Testis (tissue), 3 donors: ENCODE results near the gene RHOU. TPM values are rescaled to one million over a fixed set of nuclear protein-coding genes. Genes with fewer than 3 reads are reported as not detected.

Experiments
- DNase-seq: peaks from one replicate; pipeline ENCODE4 v3.0.0-alpha.2; 2019
- H3K27ac ChIP-seq, 2 donors: fragments of 200-600 bp; sonication (generic); one replicate each; pipeline ENCODE4 v1.5.1; 2019
- H3K27me3 ChIP-seq: fragments of 200-600 bp; sonication (generic); one replicate; pipeline ENCODE4 v1.5.1; 2019
- H3K36me3 ChIP-seq: fragments of 200-600 bp; sonication (generic); one replicate; pipeline ENCODE4 v1.5.1; 2017; ENCODE audit warnings: low read depth; ENCODE audit errors: missing control alignments
- H3K4me1 ChIP-seq: fragments of 200-600 bp; sonication (generic); one replicate; pipeline ENCODE4 v1.5.1; 2019
- H3K4me3 ChIP-seq, 2 donors: fragments of 200-600 bp; sonication (generic); one replicate each; pipeline ENCODE4 v1.5.1; 2017 to 2019
- H3K9me3 ChIP-seq: fragments of 200-600 bp; sonication (generic); one replicate; pipeline ENCODE4 v1.5.1; 2017
- CTCF ChIP-seq, 3 experiments: fragments of 450-650 bp in 2 of 3; fragments of 200-600 bp in 1 of 3; sonication (generic) in 1 of 3; IDR thresholded peaks; one replicate each; pipeline ENCODE4 v1.5.1; 2016 to 2019; ENCODE audit warnings: antibody characterized with exemption in 3 of 3, mild to moderate bottlenecking in 2 of 3, moderate library complexity in 1 of 3
- POLR2A ChIP-seq: fragments of 450-650 bp; IDR thresholded peaks from one replicate; pipeline ENCODE4 v1.6.1; 2017; ENCODE audit warnings: antibody characterized with exemption, mild to moderate bottlenecking, moderate library complexity
- WGBS, 2 donors: methylation state at CpG; one replicate each; pipeline ENCODE4 v1.1.5; 2018; 5-methylcytosine and 5-hydroxymethylcytosine counted together
- intact Hi-C: fragments of 100-400 bp; cut with DNase I; formaldehyde crosslinking; loops from one replicate; pipeline ENCODE4 v1.15.1; 2023; ENCODE audit warnings: low total_unique reads
- polyA plus RNA-seq: library from polyadenylated mRNA; stranded (reverse); fragments of 350-450 nt; fragmentation: Illumina TruSeq; extraction: RNeasy Lipid Tissue Mini Kit (QIAGEN cat#74804); gene quantifications from one replicate; pipeline ENCODE4 v1.2.3, GENCODE V29; 2014; ENCODE audit warnings: low read depth, low replicate concordance; ENCODE audit not compliant: insufficient read depth
- total RNA-seq, 2 donors: library from RNA; depleted of rRNA; stranded (reverse); fragments of >200 nt; gene quantifications; one replicate each; pipeline ENCODE4 v1.2.3, GENCODE V29; 2016

The RHOU gene
- total and polyA plus RNA-seq, 3 donors from 2014 or later: 31.0 to 33.6 (median 32.6) TPM

GRCh38 chr1:228758447-228758846 is 23.2 kb downstream of the RHOU start:
- WGBS, 2 donors: 84 to 89% methylated on average over 4 of the region's 4 CpGs
- peaks cover 6% of the 10 kb centered on the region for H3K4me1 ChIP-seq
- H3K27ac ChIP-seq: no peak overlapping the region
- H3K4me3 ChIP-seq: no peak overlapping the region
- no peaks in the 10 kb centered on the region for H3K27me3 ChIP-seq
- H3K36me3 ChIP-seq: no peaks in the 10 kb centered on the region
- no peaks in the 10 kb centered on the region for H3K9me3 ChIP-seq
- intact Hi-C loops: no loop called here
- TF ChIP-seq CTCF (IDR thresholded peaks at IDR 0.05) (no peak), POLR2A (no peak)
- DNase-seq: no peak

GRCh38 chr1:228760979-228761378 is 25.7 kb downstream of the RHOU start:
- TF ChIP-seq CTCF (IDR thresholded peaks at IDR 0.05) (no peak), POLR2A (no peak)
- no peak overlapping the region for H3K27ac ChIP-seq
- H3K4me1 ChIP-seq: no peaks in the 10 kb centered on the region
- H3K4me3 ChIP-seq: no peak overlapping the region
- no peaks in the 10 kb centered on the region for H3K27me3 ChIP-seq
- no peaks in the 10 kb centered on the region for H3K9me3 ChIP-seq
- no peaks in the 10 kb centered on the region for H3K36me3 ChIP-seq
- intact Hi-C loops: no loop called here
- DNase-seq: no peak
- WGBS, 2 donors: 87 to 96% methylated on average over 9 of the region's 9 CpGs

GRCh38 chr1:228763561-228763960 is 28.3 kb downstream of the RHOU start:
- DNase-seq: no peak
- Histone ChIP-seq H3K36me3 (no peaks in the 10 kb centered on the region), H3K9me3 (no peaks in the 10 kb centered on the region), H3K27ac (no peak overlapping the region), H3K4me1 (no peaks in the 10 kb centered on the region), H3K4me3 (no peak overlapping the region), H3K27me3 (no peaks in the 10 kb centered on the region)
- TF ChIP-seq CTCF (IDR thresholded peaks at IDR 0.05) (no peak), POLR2A (no peak)
- WGBS, 2 donors: 71 to 90% methylated on average over 3 of the region's 3 CpGs
- intact Hi-C loops: no loop called here

GRCh38 chr1:228765168-228765946 is 30.1 kb downstream of the RHOU start:
- no peaks in the 10 kb centered on the region for H3K27me3 ChIP-seq
- H3K27ac ChIP-seq: no peak overlapping the region
- H3K9me3 ChIP-seq: no peaks in the 10 kb centered on the region
- no peaks in the 10 kb centered on the region for H3K4me1 ChIP-seq
- WGBS, 2 donors: 81 to 90% methylated on average over 8 of the region's 8 CpGs
- no peaks in the 10 kb centered on the region for H3K36me3 ChIP-seq
- DNase-seq: no peak
- intact Hi-C loops: no loop called here
- TF ChIP-seq CTCF (IDR thresholded peaks at IDR 0.05) (no peak), POLR2A (no peak)
- H3K4me3 ChIP-seq: no peak overlapping the region

GRCh38 chr1:228766788-228767187 is 31.5 kb downstream of the RHOU start:
- Histone ChIP-seq H3K36me3 (no peaks in the 10 kb centered on the region), H3K27ac (no peak overlapping the region), H3K27me3 (no peaks in the 10 kb centered on the region), H3K4me1 (no peaks in the 10 kb centered on the region), H3K9me3 (no peaks in the 10 kb centered on the region), H3K4me3 (no peak overlapping the region)
- intact Hi-C loops: no loop called here
- no peak for TF ChIP-seq POLR2A
- TF ChIP-seq CTCF (IDR thresholded peaks at IDR 0.05): no peak
- no peak for DNase-seq
- WGBS, 2 donors: 81 to 96% methylated on average over 3 of the region's 3 CpGs
